Neural cell (in vitro differentiated cells): Measurements from ENCODE around the gene TMEM190.

Experiments used
- EP300 ChIP-seq: fragments of 450-650 bp; conservative IDR thresholded peaks from 2 replicates; pipeline ENCODE4 v1.6.1; 2014; ENCODE audit warnings: antibody characterized with exemption, mild to moderate bottlenecking, moderate library complexity; ENCODE audit not compliant: poor library complexity, severe bottlenecking
- EZH2 ChIP-seq: fragments of 200-600, 300-800 bp; shearing (Covaris generic), sonication (generic); IDR thresholded peaks from 2 replicates; pipeline ENCODE4 v1.6.1; 2014; ENCODE audit warnings: antibody characterized with exemption, low read length, borderline replicate concordance, mild to moderate bottlenecking; ENCODE audit not compliant: insufficient read depth, poor library complexity, severe bottlenecking
- MXI1 ChIP-seq: fragments of 450-650 bp; conservative IDR thresholded peaks from 2 replicates; pipeline ENCODE4 v1.6.1; 2014; ENCODE audit warnings: antibody characterized with exemption, mild to moderate bottlenecking; ENCODE audit not compliant: poor library complexity, severe bottlenecking
- POLR2AphosphoS5 ChIP-seq: IDR thresholded peaks from 2 replicates; pipeline ENCODE4 v1.6.1; 2012
- RAD21 ChIP-seq: fragments of 450-650 bp; conservative IDR thresholded peaks from 2 replicates; pipeline ENCODE4 v1.6.1; 2014; ENCODE audit warnings: antibody characterized with exemption, mild to moderate bottlenecking, moderate library complexity
- SMC3 ChIP-seq: fragments of 450-650 bp; conservative IDR thresholded peaks from 2 replicates; pipeline ENCODE4 v1.6.1; 2014; ENCODE audit warnings: antibody characterized with exemption, mild to moderate bottlenecking, moderate library complexity; ENCODE audit not compliant: poor library complexity
- TAF1 ChIP-seq: IDR thresholded peaks from 2 replicates; pipeline ENCODE4 v1.6.1; 2012; ENCODE audit warnings: low read depth
- TF ChIP-seq, protein P1 (sequence below): fragments of 450-650 bp; IDR thresholded peaks from 2 replicates; pipeline ENCODE4 v1.5.1; 2014; ENCODE audit warnings: antibody characterized with exemption, mild to moderate bottlenecking, moderate library complexity; ENCODE audit not compliant: poor library complexity, severe bottlenecking

DNA sequence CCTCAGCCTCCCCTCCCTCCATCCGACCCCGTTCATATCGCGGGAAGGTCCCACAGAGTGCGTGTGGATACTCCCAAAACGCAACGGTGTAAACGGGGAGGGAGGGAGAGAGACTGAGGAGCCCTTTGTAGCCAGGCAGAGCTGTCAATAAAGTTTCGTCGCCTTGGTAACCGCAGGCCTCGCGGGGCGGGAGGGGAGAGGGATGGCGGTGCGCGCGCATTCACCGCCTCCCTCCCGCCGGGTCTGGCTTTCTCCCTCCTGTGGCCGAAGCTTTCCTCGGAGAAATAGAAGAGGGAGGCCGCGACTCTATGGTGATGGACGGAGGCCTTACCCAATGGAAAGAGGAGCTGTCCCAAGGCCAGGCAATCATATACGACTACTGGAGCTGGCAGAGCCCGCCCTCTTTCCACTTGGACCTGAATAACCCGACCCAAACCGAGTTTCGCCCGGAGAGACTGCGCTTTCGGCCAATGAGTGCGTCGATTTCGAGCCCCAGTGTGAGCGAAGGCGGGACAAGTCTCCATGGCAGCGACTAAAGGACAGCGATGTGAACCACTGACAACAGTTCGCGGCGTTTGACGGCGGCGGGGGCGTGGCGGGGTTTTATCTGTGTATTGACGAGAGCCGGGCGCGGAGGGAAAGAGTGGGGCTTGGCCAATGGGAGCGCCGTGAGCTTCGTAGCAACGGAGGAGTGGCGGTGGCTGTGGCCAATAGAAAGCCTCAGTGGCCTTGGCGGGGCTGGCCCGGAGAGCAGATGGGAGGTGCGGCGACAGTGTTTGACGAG, 37.3 kb upstream of the TMEM190 start, which contains the start of gene KMT5C:
- TF ChIP-seq, protein P1, sequence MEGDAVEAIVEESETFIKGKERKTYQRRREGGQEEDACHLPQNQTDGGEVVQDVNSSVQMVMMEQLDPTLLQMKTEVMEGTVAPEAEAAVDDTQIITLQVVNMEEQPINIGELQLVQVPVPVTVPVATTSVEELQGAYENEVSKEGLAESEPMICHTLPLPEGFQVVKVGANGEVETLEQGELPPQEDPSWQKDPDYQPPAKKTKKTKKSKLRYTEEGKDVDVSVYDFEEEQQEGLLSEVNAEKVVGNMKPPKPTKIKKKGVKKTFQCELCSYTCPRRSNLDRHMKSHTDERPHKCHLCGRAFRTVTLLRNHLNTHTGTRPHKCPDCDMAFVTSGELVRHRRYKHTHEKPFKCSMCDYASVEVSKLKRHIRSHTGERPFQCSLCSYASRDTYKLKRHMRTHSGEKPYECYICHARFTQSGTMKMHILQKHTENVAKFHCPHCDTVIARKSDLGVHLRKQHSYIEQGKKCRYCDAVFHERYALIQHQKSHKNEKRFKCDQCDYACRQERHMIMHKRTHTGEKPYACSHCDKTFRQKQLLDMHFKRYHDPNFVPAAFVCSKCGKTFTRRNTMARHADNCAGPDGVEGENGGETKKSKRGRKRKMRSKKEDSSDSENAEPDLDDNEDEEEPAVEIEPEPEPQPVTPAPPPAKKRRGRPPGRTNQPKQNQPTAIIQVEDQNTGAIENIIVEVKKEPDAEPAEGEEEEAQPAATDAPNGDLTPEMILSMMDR, result peak; percentile 69
- TF ChIP-seq TAF1 (peak; percentile 29), POLR2AphosphoS5 (peak; percentile 89), SMC3 (no peak), RAD21 (no peak), EZH2 (no peak), MXI1 (peak; percentile 44), EP300 (peak; percentile 8)
